GM12891 (cell line): Measurements from ENCODE around the gene PIK3AP1.

Experiments
- DNase-seq: peaks from one replicate; pipeline ENCODE4 v3.0.0; 2011; ENCODE audit warnings: low spot score; ENCODE audit not compliant: insufficient read length
- FAIRE-seq: peaks from 2 replicates; lab custom pipeline; 2011; peaks lifted over from hg19 to GRCh38; lab: Jason Lieb, UNC
- PAX5 ChIP-seq: IDR thresholded peaks from 2 replicates; pipeline ENCODE4 v1.6.1; 2011; ENCODE audit warnings: low read length, moderate library complexity, mild to moderate bottlenecking; ENCODE audit not compliant: insufficient read depth, severe bottlenecking
- POLR2A ChIP-seq: IDR thresholded peaks from 2 replicates; pipeline ENCODE4 v1.6.1; 2011; ENCODE audit warnings: low read depth, low read length, control low read depth
- POLR2AphosphoS5 ChIP-seq: IDR thresholded peaks from 2 replicates; pipeline ENCODE4 v1.6.1; 2011; ENCODE audit warnings: low read depth, low read length, control low read depth
- POU2F2 ChIP-seq: IDR thresholded peaks from 2 replicates; pipeline ENCODE4 v1.6.1; 2011; ENCODE audit warnings: low read depth, mild to moderate bottlenecking, control low read depth, low read length, moderate library complexity
- SPI1 ChIP-seq: IDR thresholded peaks from 2 replicates; pipeline ENCODE4 v1.6.1; 2011; ENCODE audit warnings: low read depth, low read length, control low read depth
- TAF1 ChIP-seq: IDR thresholded peaks from 2 replicates; pipeline ENCODE4 v1.6.1; 2011; ENCODE audit warnings: low read depth, low read length, control low read depth

The PIK3AP1 gene

DNA sequence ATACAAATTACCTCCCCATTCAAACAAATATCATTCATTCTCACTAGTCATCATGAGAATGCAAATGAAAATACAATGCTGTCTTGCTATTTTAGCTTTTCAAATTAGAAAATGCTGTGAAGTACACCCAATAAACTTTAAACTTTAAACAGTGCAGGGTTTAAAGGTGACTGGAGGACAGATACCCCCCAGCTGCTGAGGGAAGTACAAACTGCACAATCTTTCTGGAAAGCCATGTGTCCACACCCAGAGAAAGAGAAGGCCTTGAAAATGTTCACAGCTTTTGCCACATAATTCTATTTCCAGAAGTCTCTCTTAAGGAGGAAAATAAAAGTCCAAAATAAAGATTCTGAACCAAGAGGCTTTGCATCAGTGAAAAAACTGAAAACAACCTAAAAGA is 56.5 kb downstream of the PIK3AP1 start:
- FAIRE-seq: no peak
- DNase-seq: no peak
- no peak for TF ChIP-seq SPI1
- no peak for TF ChIP-seq PAX5
- no peak for TF ChIP-seq POU2F2

DNA sequence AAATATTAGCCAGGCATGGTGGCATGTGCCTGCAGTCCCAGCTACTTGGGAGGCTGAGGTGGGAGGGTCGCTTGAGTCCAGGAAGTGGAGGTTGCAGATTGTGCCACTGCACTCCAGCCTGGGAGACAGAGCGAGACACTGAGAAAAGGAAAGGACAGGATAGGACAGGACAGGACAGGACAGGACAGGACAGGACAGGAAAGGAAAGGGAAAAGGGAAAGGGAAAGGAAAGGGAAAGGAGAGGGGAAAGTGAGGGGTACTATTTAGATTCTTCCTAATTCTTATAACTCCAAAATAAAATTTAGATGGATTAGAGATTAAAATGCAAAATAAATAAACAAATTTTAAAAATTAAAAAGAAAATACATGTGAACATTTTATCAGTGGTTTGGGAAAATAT is 58.7 kb downstream of the PIK3AP1 start:
- FAIRE-seq (no peak), DNase-seq (no peak)
- TF ChIP-seq POLR2A (no peak), TAF1 (no peak), PAX5 (no peak), POU2F2 (no peak), SPI1 (no peak), POLR2AphosphoS5 (no peak)

DNA sequence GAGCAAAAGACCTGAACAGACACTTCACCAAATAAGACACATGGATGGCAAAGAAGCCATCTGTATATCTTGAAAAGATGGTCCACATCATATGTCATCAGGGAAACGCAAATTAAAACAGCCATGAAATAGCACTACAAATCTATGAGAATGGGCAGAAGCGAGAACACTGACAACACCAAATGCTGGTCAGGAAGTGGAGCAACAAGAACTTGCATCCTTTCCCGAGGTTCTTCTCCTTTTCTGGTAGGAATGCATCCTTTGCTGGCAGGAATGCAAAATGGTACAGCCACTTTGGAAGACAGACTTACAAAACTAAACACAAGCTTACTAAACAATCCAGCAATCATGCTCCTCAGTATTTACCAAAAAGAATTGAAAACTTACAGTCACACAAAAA is 60.0 kb downstream of the PIK3AP1 start:
- FAIRE-seq: peak; percentile 40
- no peak for DNase-seq
- TF ChIP-seq POLR2AphosphoS5 (no peak), POU2F2 (no peak), POLR2A (no peak), TAF1 (no peak), PAX5 (no peak), SPI1 (no peak)

DNA sequence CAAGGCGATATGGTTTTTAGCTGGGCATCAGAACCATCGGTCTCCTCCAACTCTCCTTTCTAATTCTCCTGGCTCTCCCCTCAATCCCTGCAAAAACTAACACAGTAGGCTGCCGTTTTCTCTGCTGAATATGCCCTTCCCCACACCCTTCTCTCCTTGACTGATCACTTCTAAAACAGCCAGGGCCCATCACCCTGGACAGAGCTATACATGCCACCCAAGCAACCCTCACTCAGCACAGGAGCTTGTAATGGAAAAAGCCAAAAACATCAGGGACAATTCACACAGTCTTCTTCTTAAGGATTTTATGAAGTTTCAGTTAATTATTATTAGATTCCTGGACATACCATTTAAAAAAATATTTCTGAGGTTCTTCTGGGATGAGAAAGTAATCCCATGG is 61.5 kb downstream of the PIK3AP1 start:
- TF ChIP-seq TAF1: no peak
- no peak for TF ChIP-seq SPI1
- no peak for TF ChIP-seq POU2F2
- no peak for TF ChIP-seq POLR2AphosphoS5
- TF ChIP-seq POLR2A: no peak
- TF ChIP-seq PAX5: no peak
- no peak for DNase-seq
- FAIRE-seq: no peak

DNA sequence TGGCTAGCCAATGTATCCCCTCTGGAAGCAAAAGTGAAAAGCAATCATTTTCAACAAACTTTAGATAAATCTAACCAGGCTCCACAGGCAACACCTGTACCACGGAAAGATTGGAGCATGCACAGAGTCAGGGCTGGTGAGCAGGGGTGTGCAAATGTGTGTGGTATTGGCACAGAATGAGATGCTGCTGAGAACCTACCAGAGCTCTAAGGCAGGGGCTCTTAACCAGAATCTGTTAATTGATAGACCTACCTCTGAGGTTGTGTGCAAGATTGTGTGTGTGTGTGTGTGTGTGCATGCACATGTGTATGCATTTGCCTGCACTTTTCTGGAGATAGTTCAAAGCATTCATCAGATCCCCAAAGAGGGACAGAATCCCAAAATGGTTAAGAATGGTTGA is 62.9 kb downstream of the PIK3AP1 start:
- FAIRE-seq (peak; percentile 67), DNase-seq (no peak)
- no peak for TF ChIP-seq PAX5

DNA sequence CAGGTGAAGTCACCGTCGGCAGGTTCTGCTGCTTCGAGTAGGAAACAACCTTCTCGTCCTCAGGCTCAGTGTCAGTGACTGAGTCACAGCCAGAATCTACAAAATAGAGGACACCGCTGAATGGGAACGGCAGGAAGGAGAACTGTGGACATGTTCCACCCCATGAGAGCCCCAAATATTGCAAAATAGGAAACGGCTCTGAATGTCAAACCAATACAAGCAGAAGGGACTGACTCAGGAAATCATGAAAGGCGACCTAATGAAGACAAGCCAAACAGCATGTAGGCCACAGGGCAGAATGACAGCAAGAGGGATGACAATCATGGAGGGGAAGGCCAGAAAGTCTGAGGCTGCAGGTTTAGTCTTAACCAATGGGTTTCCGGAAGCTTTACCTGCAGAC is 63.5 kb downstream of the PIK3AP1 start:
- no peak for DNase-seq
- FAIRE-seq: peak; percentile 51
- TF ChIP-seq TAF1 (no peak), POU2F2 (no peak), PAX5 (no peak), SPI1 (no peak), POLR2AphosphoS5 (no peak), POLR2A (no peak)

DNA sequence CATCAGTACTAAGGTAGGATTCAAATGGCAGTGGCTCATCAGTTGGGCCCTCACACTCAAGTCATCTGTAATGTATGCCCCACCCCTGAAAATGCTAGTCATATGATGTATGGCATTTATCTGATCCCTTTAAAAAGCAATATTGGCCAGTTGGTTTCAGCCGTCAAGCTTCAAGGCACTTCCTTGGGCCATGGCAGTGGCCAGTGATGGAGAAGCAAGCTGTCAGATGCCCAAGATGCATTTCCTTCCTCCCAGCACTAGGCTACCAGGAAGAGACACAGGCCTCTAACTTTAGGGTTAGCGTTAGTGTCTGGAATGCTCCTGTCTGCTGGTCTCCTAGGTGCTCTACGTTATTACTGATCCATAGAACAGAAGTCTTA is 64.1 kb downstream of the PIK3AP1 start:
- TF ChIP-seq POLR2AphosphoS5: no peak
- TF ChIP-seq TAF1: no peak
- no peak for TF ChIP-seq POLR2A
- TF ChIP-seq SPI1: no peak
- TF ChIP-seq PAX5: no peak
- no peak for TF ChIP-seq POU2F2
- DNase-seq (no peak), FAIRE-seq (no peak)

DNA sequence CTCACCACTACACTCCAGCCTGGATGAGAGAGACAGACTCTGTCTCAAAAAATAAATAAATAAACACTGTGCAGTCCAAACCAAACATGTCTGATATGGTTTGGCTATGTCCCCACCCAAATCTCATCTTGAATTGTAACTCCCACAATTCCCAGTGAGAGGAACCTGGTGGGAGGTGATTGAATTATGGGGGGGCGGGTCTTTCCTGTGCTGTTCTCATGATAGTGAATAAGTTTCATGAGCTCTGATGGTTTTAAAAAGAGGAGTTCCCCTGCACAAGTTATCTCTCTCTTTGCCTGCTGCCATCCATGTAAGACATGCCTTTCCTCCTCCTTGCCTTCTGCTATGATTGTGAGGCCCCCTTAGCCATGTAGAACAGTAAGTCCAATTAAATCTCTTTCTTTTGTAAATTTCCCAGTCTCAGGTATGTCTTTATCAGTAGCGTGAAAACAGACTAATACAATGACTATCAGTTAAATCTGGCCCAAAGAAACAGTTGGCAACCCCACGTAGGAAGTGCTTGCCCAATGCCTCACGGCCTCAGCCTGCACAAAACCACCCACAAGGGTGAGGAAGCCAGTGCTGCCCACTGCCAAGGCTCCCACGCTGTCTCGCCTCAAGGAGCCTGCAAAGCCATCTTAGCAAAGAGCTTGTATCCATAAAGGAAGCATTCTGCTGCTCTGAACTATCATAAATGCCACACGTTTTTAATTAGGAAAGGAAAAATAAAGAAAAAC is 64.7 kb downstream of the PIK3AP1 start:
- no peak for FAIRE-seq
- no peak for DNase-seq
- TF ChIP-seq POLR2AphosphoS5: no peak
- TF ChIP-seq TAF1: no peak
- no peak for TF ChIP-seq SPI1
- TF ChIP-seq PAX5: no peak
- TF ChIP-seq POU2F2: no peak
- no peak for TF ChIP-seq POLR2A

DNA sequence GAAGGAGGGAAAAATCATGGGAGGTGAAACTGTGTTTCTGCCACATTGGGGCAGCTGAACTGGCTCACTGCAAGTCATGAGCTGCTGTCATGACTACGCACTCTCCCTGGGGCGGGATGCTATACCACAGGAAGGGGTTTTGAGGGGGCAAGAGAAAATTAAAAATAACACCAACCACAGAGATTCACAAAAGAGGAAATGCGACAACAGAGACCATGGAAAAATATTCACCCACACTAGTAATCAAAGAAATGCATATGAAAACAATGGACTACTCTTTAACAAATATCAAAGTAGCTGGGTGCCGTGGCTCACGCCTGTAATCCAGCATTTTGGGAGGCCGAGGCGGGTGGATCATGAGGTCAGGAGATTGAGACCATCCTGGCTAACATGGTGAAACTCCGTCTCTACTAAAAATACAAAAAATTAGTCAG is 68.3 kb downstream of the PIK3AP1 start:
- FAIRE-seq (peak; percentile 97), DNase-seq (peak; percentile 23)
- TF ChIP-seq SPI1: peak; percentile 97
- no peak for TF ChIP-seq TAF1

DNA sequence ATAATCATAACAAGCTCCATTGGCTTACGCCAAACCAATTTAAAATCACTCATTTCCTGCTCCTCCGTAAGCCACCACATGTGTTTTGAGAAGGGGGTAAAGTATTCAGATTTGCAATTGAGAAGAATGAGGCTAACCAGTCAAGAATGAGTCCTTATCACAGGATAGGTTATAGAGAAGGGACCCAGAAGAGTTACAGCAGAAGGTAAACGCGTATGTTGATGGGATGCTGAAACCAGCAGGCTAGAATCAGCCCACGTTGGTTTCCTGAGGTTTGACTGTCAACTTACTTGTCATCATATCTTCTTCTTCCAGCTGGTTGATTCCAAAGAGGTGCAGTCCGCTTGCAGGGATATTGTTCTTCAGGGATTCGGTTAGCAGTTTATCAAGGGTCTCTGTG is 69.4 kb downstream of the PIK3AP1 start:
- FAIRE-seq (peak; percentile 9), DNase-seq (no peak)
- TF ChIP-seq PAX5 (no peak), POLR2A (no peak), POU2F2 (no peak), TAF1 (no peak), SPI1 (no peak), POLR2AphosphoS5 (no peak)
